ENCODE measurements around the gene CPA3. TPM values are rescaled to one million over a fixed set of nuclear protein-coding genes. Genes with fewer than 3 reads are reported as not detected.

CPA3 gene
- total RNA-seq, 1 experiment from 2014 or later, result not detected

DNA sequence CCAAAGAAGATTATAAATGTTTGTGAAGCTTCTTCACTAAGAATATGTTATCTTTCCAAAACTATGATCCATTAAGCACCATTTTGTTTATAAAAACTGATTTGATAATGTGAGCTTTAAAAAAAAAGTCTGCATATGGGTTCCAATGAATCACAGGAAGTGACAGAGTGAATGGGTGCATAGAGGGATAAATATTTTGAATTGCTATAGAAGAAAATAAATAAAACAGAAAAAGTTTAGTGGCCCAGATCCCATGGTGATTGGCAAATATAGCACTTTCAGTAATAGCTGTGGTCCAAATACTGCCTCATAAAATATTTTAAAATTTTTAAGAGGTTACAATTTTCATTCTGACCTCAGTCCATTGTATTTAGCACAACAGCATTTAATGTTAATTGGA is 19.2 kb downstream of the CPA3 start (continued):
- TF ChIP-seq CEBPB (IDR thresholded peaks at IDR 0.05; ENCODE audit: low read depth) (no peak), ZNF274 (IDR thresholded peaks at IDR 0.05; ENCODE audit: low read depth, low read length) (no peak), EGR1 (IDR thresholded peaks at IDR 0.05; ENCODE audit: low read depth) (no peak), SP1 (IDR thresholded peaks at IDR 0.05; ENCODE audit: low read depth) (no peak), ZFX (IDR thresholded peaks at IDR 0.05) (no peak), CBX3 (IDR thresholded peaks at IDR 0.05; ENCODE audit: low read depth) (no peak)
- TF ChIP-seq, protein P1, sequence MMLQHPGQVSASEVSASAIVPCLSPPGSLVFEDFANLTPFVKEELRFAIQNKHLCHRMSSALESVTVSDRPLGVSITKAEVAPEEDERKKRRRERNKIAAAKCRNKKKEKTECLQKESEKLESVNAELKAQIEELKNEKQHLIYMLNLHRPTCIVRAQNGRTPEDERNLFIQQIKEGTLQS (IDR thresholded peaks at IDR 0.05), result no peak

DNA sequence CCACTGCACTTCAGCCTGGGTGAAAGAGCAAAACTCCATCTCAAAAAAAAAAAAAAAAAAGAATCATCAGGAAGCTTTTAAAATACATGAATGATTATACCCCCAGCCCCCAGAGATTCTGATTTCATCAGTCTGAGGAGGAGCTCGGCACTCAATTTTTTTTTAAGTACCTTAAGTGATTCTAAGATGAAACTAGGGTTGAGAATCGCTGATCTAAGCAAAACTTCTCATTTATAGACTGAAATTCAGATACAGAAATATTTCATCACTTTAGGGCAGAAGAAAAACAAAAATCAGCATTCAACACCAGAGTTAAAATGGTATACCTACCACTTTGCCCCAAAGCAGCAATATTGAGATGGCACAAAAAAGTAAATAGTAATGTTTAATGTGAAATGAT is 24.7 kb downstream of the CPA3 start:
- no peaks in the 10 kb centered on the region for H3K79me2 ChIP-seq (ENCODE audit: insufficient read depth, low read length)
- no peak overlapping the region for H3K27ac ChIP-seq (ENCODE audit: low read depth, low read length)
- H3K36me3 ChIP-seq (ENCODE audit: control insufficient read depth in 1 of 2, insufficient read depth in 2 of 2, low read length in 2 of 2), result no peaks in the 10 kb centered on the region
- H3K27me3 ChIP-seq (ENCODE audit: insufficient read depth, low read length), result no peaks in the 10 kb centered on the region
- TF ChIP-seq ZFX (IDR thresholded peaks at IDR 0.05) (no peak), SRF (IDR thresholded peaks at IDR 0.05; ENCODE audit: low read depth) (no peak), EZH2phosphoT487 (IDR thresholded peaks at IDR 0.05; ENCODE audit: borderline replicate concordance) (no peak), CBX3 (IDR thresholded peaks at IDR 0.05; ENCODE audit: low read depth) (no peak), FOSL1 (IDR thresholded peaks at IDR 0.05; ENCODE audit: low read depth) (no peak), SP1 (IDR thresholded peaks at IDR 0.05; ENCODE audit: low read depth) (no peak), ELF1 (IDR thresholded peaks at IDR 0.05; ENCODE audit: borderline replicate concordance, low read depth) (no peak), RAD21 (IDR thresholded peaks at IDR 0.05; ENCODE audit: low read depth) (no peak), POLR2AphosphoS5 (IDR thresholded peaks at IDR 0.05; ENCODE audit: low read depth, low read length) (no peak)
- TF ChIP-seq, protein P1 (IDR thresholded peaks at IDR 0.05), result no peak
- TF ChIP-seq, protein P2, sequence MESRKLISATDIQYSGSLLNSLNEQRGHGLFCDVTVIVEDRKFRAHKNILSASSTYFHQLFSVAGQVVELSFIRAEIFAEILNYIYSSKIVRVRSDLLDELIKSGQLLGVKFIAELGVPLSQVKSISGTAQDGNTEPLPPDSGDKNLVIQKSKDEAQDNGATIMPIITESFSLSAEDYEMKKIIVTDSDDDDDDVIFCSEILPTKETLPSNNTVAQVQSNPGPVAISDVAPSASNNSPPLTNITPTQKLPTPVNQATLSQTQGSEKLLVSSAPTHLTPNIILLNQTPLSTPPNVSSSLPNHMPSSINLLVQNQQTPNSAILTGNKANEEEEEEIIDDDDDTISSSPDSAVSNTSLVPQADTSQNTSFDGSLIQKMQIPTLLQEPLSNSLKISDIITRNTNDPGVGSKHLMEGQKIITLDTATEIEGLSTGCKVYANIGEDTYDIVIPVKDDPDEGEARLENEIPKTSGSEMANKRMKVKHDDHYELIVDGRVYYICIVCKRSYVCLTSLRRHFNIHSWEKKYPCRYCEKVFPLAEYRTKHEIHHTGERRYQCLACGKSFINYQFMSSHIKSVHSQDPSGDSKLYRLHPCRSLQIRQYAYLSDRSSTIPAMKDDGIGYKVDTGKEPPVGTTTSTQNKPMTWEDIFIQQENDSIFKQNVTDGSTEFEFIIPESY (IDR thresholded peaks at IDR 0.05; ENCODE audit: extremely low read depth, insufficient replicate concordance, low read length), result no peak
- H3K9me2 ChIP-seq (ENCODE audit: insufficient read depth), result no peaks in the 10 kb centered on the region
- no peak overlapping the region for H3K4me3 ChIP-seq (replicated peaks in 1 of 2; ENCODE audit: low read depth in 1 of 2, low read length in 2 of 2)
- DNase-seq (ENCODE audit: low read depth, low spot score) (no peak), ATAC-seq (no peak)
- intact Hi-C loops (cut with micrococcal nuclease), result no loop called here
- no peak overlapping the region for H2AFZ ChIP-seq (ENCODE audit: low read depth, low read length, poor library complexity, severe bottlenecking)
- no TSS peak for BruUV-seq (replicated peaks)
- H3K9ac ChIP-seq (ENCODE audit: low read length), result no peak overlapping the region
- CTCF ChIA-PET, result no interaction called here
- POLR2A ChIA-PET, result no interaction called here
- RAD21 ChIA-PET (ENCODE audit: low non-redundant PET in 1 of 2, low total read pairs in 2 of 2, uncharacterized antibody in 2 of 2, unreplicated experiment in 2 of 2), result no interaction called here
- H4K20me1 ChIP-seq (ENCODE audit: insufficient read depth), result no peaks in the 10 kb centered on the region
- no peak overlapping the region for H3K4me2 ChIP-seq (ENCODE audit: low read length)
- H3K9me3 ChIP-seq (ENCODE audit: control insufficient read depth in 1 of 2, insufficient read depth in 1 of 2, low read depth in 1 of 2, low read length in 2 of 2), result no peaks in the 10 kb centered on the region
- H3K4me1 ChIP-seq (ENCODE audit: control insufficient read depth in 1 of 2, insufficient read depth in 2 of 2, low read length in 2 of 2), result no peaks in the 10 kb centered on the region
